Panc1 (cell line): ENCODE results near the gene RAP1GAP2.

Source experiments
- POLR2AphosphoS5 ChIP-seq: IDR thresholded peaks from 2 replicates; pipeline ENCODE4 v1.6.1; 2012; ENCODE audit warnings: mild to moderate bottlenecking, low read depth, low read length, moderate library complexity
- SIN3A ChIP-seq: IDR thresholded peaks from 2 replicates; pipeline ENCODE4 v1.6.1; 2012; ENCODE audit warnings: low read depth, mild to moderate bottlenecking, low read length, moderate library complexity, borderline replicate concordance; ENCODE audit not compliant: insufficient read depth
- TCF7L2 ChIP-seq: IDR thresholded peaks from 2 replicates; pipeline ENCODE4 v1.6.1; 2011; ENCODE audit warnings: mild to moderate bottlenecking, low read depth, low read length, inconsistent platforms
- TF ChIP-seq, protein P1 (sequence below): fragments of 450-650 bp; IDR thresholded peaks from 2 replicates; pipeline ENCODE4 v1.5.1; 2017; ENCODE audit warnings: mild to moderate bottlenecking
- TF ChIP-seq, protein P2 (sequence below), 2 experiments: IDR thresholded peaks; 2 replicates each; pipeline ENCODE4 v1.6.1; 2011 to 2012; ENCODE audit warnings: low read depth in 2 of 2, control low read depth in 1 of 2, low read length in 1 of 2, mild to moderate bottlenecking in 1 of 2, moderate library complexity in 1 of 2; ENCODE audit not compliant: insufficient read depth in 1 of 2

DNA sequence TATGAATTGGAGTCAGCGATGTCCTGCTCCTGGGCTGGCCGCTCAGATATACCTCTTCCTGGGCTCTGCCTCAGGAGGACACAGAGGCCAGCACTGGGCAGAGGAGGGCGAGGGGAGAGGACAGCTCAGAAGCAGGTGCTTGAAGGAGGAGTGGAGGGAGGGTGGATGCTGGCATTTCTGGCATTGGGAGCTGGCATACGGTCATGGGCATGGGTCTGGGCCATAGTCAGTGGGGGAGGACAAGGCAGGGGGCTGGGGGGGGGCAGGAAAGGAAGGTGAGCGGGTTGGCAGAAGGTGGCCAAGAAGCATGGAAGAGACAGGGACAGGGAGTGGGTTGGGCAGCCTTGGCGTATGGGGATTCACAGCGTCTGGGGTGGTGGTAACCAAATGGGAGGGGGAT is 16.7 kb upstream of the RAP1GAP2 start:
- no peak for TF ChIP-seq POLR2AphosphoS5
- TF ChIP-seq, protein P1, sequence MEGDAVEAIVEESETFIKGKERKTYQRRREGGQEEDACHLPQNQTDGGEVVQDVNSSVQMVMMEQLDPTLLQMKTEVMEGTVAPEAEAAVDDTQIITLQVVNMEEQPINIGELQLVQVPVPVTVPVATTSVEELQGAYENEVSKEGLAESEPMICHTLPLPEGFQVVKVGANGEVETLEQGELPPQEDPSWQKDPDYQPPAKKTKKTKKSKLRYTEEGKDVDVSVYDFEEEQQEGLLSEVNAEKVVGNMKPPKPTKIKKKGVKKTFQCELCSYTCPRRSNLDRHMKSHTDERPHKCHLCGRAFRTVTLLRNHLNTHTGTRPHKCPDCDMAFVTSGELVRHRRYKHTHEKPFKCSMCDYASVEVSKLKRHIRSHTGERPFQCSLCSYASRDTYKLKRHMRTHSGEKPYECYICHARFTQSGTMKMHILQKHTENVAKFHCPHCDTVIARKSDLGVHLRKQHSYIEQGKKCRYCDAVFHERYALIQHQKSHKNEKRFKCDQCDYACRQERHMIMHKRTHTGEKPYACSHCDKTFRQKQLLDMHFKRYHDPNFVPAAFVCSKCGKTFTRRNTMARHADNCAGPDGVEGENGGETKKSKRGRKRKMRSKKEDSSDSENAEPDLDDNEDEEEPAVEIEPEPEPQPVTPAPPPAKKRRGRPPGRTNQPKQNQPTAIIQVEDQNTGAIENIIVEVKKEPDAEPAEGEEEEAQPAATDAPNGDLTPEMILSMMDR: no peak
- no peak for TF ChIP-seq SIN3A
- TF ChIP-seq, protein P2, sequence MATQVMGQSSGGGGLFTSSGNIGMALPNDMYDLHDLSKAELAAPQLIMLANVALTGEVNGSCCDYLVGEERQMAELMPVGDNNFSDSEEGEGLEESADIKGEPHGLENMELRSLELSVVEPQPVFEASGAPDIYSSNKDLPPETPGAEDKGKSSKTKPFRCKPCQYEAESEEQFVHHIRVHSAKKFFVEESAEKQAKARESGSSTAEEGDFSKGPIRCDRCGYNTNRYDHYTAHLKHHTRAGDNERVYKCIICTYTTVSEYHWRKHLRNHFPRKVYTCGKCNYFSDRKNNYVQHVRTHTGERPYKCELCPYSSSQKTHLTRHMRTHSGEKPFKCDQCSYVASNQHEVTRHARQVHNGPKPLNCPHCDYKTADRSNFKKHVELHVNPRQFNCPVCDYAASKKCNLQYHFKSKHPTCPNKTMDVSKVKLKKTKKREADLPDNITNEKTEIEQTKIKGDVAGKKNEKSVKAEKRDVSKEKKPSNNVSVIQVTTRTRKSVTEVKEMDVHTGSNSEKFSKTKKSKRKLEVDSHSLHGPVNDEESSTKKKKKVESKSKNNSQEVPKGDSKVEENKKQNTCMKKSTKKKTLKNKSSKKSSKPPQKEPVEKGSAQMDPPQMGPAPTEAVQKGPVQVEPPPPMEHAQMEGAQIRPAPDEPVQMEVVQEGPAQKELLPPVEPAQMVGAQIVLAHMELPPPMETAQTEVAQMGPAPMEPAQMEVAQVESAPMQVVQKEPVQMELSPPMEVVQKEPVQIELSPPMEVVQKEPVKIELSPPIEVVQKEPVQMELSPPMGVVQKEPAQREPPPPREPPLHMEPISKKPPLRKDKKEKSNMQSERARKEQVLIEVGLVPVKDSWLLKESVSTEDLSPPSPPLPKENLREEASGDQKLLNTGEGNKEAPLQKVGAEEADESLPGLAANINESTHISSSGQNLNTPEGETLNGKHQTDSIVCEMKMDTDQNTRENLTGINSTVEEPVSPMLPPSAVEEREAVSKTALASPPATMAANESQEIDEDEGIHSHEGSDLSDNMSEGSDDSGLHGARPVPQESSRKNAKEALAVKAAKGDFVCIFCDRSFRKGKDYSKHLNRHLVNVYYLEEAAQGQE (IDR thresholded peaks at IDR 0.05; ENCODE audit: insufficient read depth in 1 of 2, low read depth in 2 of 2, low read length in 1 of 2): no peak
- no peak for TF ChIP-seq TCF7L2
